Astrocyte (in vitro differentiated cells and primary cell): Measurements from ENCODE around the gene CEP89.

Experiments
- EZH2 ChIP-seq: IDR thresholded peaks from 2 replicates; pipeline ENCODE4 v1.6.1; 2012; ENCODE audit warnings: mild to moderate bottlenecking, low read length, inconsistent platforms; ENCODE audit not compliant: insufficient read depth
- TF ChIP-seq, protein P1 (sequence below): IDR thresholded peaks from 2 replicates; pipeline ENCODE4 v1.5.1; 2011; ENCODE audit warnings: low read depth, mild to moderate bottlenecking, inconsistent platforms, low read length, moderate library complexity; ENCODE audit not compliant: insufficient read depth

DNA sequence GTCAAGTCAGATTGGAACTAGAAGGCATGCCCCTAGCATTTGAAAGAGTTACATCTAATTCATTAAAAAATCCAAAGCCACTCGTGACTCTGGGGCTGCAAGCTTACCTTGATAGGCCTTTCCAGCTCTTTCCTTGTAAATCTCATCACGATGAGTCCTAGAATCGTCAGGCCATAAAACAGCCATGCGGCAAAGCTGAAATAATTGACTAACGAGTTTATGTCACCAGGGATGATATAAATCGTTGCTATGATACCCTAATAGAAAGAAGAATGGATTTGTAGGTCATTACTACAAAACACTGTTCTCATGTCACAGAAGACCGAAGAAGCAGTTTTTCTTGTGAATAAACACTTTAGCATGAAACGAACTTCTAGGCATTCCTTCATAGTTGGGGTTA is 129.7 kb downstream of the CEP89 start:
- no peak for TF ChIP-seq EZH2
- TF ChIP-seq, protein P1, sequence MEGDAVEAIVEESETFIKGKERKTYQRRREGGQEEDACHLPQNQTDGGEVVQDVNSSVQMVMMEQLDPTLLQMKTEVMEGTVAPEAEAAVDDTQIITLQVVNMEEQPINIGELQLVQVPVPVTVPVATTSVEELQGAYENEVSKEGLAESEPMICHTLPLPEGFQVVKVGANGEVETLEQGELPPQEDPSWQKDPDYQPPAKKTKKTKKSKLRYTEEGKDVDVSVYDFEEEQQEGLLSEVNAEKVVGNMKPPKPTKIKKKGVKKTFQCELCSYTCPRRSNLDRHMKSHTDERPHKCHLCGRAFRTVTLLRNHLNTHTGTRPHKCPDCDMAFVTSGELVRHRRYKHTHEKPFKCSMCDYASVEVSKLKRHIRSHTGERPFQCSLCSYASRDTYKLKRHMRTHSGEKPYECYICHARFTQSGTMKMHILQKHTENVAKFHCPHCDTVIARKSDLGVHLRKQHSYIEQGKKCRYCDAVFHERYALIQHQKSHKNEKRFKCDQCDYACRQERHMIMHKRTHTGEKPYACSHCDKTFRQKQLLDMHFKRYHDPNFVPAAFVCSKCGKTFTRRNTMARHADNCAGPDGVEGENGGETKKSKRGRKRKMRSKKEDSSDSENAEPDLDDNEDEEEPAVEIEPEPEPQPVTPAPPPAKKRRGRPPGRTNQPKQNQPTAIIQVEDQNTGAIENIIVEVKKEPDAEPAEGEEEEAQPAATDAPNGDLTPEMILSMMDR, result no peak
